HepG2 (cell line): ENCODE data around the gene LHPP.

Experiments used
- ATF3 ChIP-seq: sonication (generic); formaldehyde crosslinking; IDR thresholded peaks from 2 replicates; pipeline ENCODE4 v1.4.0; 2020; ENCODE audit warnings: missing genetic modification reagents
- CTCF ChIP-seq: sonication (generic); formaldehyde crosslinking; IDR thresholded peaks from 2 replicates; pipeline ENCODE4 v1.5.0; 2020; ENCODE audit warnings: mild to moderate bottlenecking, missing genetic modification reagents, moderate library complexity
- ELF4 ChIP-seq: sonication (generic); formaldehyde crosslinking; IDR thresholded peaks from 2 replicates; pipeline ENCODE4 v1.5.0; 2020; ENCODE audit warnings: missing genetic modification reagents, mild to moderate bottlenecking, moderate library complexity, borderline replicate concordance
- EP300 ChIP-seq, 3 experiments: sonication (generic) in 1 of 3; formaldehyde crosslinking in 1 of 3; IDR thresholded peaks; 2 replicates each; pipeline versions ENCODE4 v1.5.1 to v1.6.1; 2011 to 2020; ENCODE audit warnings: low read depth in 2 of 3, low read length in 2 of 3, borderline replicate concordance in 1 of 3, improper control_type of control experiment in 1 of 3, mild to moderate bottlenecking in 1 of 3, missing genetic modification reagents in 1 of 3, moderate library complexity in 1 of 3
- HNRNPK ChIP-seq: fragments of 200-400 bp; formaldehyde crosslinking; IDR thresholded peaks from 2 replicates; pipeline ENCODE4 v1.6.1; 2018; ENCODE audit warnings: low read length, low read depth, moderate library complexity, mild to moderate bottlenecking; ENCODE audit not compliant: poor library complexity, severe bottlenecking
- JUN ChIP-seq: sonication (generic); formaldehyde crosslinking; IDR thresholded peaks from 2 replicates; pipeline ENCODE4 v1.4.0; 2020; ENCODE audit warnings: mild to moderate bottlenecking, missing genetic modification reagents
- NFKBIZ ChIP-seq: IDR thresholded peaks from 2 replicates; pipeline ENCODE4 v1.6.1; 2018; ENCODE audit warnings: missing genetic modification reagents, missing compliant biosample characterization
- RORA ChIP-seq: sonication (generic); formaldehyde crosslinking; IDR thresholded peaks from 2 replicates; pipeline ENCODE4 v1.5.0; 2020; ENCODE audit warnings: mild to moderate bottlenecking, missing genetic modification reagents, moderate library complexity
- TAF1 ChIP-seq: sonication (generic); formaldehyde crosslinking; IDR thresholded peaks from 2 replicates; pipeline ENCODE4 v1.4.0; 2020; ENCODE audit warnings: missing genetic modification reagents
- ZNF224 ChIP-seq: sonication (generic); formaldehyde crosslinking; IDR thresholded peaks from 2 replicates; pipeline ENCODE4 v1.5.0; 2020; ENCODE audit warnings: mild to moderate bottlenecking, missing genetic modification reagents
- ZNF558 ChIP-seq: sonication (generic); formaldehyde crosslinking; IDR thresholded peaks from 2 replicates; pipeline ENCODE4 v1.9.0; 2022; ENCODE audit warnings: mild to moderate bottlenecking, missing genetic modification reagents, borderline replicate concordance

GRCh38 chr10:124492266-124492665 is 30.6 kb downstream of the LHPP start:
- TF ChIP-seq CTCF (CRISPR knock-in tag) (no peak), RORA (no peak), ZNF558 (CRISPR knock-in tag) (no peak), ATF3 (CRISPR knock-in tag) (no peak), TAF1 (CRISPR knock-in tag) (no peak), EP300 (IDR thresholded peaks at IDR 0.05; ENCODE audit: low read depth in 2 of 2, low read length in 2 of 2) (no peak), EP300 (CRISPR knock-in tag; IDR thresholded peaks at IDR 0.05; ENCODE audit: borderline replicate concordance) (no peak), JUN (CRISPR knock-in tag) (no peak), ZNF224 (CRISPR knock-in tag) (no peak), ELF4 (CRISPR knock-in tag) (no peak), NFKBIZ (CRISPR knock-in tag) (no peak), HNRNPK (no peak)
